Endothelial cell of umbilical vein (primary cell): ENCODE data around the gene ATG13.

Experiments
- EZH2 ChIP-seq: IDR thresholded peaks from 2 replicates; pipeline ENCODE4 v1.6.1; 2012; ENCODE audit warnings: borderline replicate concordance, low read depth, mild to moderate bottlenecking, moderate library complexity, low read length, inconsistent platforms; ENCODE audit not compliant: severe bottlenecking
- JUN ChIP-seq: IDR thresholded peaks from 2 replicates; pipeline ENCODE4 v1.6.1; 2011; ENCODE audit warnings: borderline replicate concordance, low read depth; ENCODE audit not compliant: insufficient read length, insufficient read depth
- MAX ChIP-seq: IDR thresholded peaks from 2 replicates; pipeline ENCODE4 v1.6.1; 2011; ENCODE audit not compliant: insufficient read depth, insufficient read length
- MYC ChIP-seq: IDR thresholded peaks from one replicate; pipeline ENCODE4 v1.6.1; 2011; ENCODE audit warnings: mild to moderate bottlenecking, low read depth, low read length
- POLR2A ChIP-seq: IDR thresholded peaks from 2 replicates; pipeline ENCODE4 v1.6.1; 2012; ENCODE audit warnings: low read depth, mild to moderate bottlenecking, control low read depth, low read length
- POLR2AphosphoS5 ChIP-seq: IDR thresholded peaks from 2 replicates; pipeline ENCODE4 v1.6.1; 2012; ENCODE audit warnings: low read depth, mild to moderate bottlenecking, control low read depth, low read length, moderate library complexity; ENCODE audit not compliant: insufficient read depth
- TF ChIP-seq, protein P1 (sequence below), 2 donors: IDR thresholded peaks; 1 replicate in 1 of 2; 2 replicates in 1 of 2; pipeline ENCODE4 v1.5.1; 2011; ENCODE audit warnings: low read length in 2 of 2, mild to moderate bottlenecking in 2 of 2, moderate library complexity in 2 of 2, control low read depth in 1 of 2, inconsistent platforms in 1 of 2, low read depth in 1 of 2; ENCODE audit not compliant: insufficient read depth in 1 of 2; ENCODE audit errors: extremely low read depth in 1 of 2

DNA sequence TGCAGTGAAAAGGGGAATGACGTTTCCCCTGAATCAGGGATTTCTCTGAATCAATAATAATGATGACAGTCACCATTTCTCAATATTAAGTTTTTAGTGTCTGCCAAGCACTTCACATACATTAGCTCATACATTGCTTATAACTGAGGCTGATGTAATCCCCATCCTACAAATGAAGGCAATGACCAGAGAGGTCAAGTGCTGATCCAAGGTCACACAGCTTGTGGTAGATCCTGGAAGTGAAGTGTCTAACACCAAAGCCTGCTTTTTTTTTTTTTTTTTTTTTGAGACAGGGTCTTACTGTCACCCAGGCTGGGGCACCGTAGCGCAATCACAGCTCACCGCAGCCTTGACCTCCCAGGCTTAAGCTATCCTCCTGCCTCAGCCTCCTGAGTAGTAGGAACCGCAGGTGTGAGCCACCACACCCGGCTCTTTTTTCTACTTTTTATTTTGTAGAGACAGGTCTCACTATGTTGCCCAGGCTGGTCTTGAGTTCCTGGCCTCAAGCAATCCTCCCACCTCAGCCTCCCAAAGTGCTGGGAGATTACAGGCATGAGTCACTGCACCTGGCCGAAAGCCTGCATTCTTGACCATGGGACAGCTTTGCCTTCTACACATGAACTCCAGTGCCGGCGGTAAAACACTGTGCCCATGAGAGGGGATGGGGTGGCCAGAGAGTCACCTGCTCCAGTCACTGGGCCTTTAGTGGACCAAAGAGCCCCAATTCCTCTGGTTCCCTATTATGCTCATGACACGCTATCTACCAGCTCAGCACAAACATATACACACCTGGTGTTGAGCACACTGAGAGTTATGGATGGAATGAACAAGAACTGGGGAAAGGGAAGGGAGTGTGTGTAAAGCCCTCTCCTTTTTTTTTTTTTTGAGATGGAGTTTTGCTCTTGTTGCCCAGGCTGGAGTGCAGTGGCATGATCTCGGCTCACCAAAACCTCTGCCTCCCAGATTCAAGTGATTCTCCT is 65.7 kb downstream of the ATG13 start:
- TF ChIP-seq MYC: no peak
- TF ChIP-seq POLR2A: no peak
- no peak for TF ChIP-seq POLR2AphosphoS5
- no peak for TF ChIP-seq MAX
- TF ChIP-seq, protein P1, sequence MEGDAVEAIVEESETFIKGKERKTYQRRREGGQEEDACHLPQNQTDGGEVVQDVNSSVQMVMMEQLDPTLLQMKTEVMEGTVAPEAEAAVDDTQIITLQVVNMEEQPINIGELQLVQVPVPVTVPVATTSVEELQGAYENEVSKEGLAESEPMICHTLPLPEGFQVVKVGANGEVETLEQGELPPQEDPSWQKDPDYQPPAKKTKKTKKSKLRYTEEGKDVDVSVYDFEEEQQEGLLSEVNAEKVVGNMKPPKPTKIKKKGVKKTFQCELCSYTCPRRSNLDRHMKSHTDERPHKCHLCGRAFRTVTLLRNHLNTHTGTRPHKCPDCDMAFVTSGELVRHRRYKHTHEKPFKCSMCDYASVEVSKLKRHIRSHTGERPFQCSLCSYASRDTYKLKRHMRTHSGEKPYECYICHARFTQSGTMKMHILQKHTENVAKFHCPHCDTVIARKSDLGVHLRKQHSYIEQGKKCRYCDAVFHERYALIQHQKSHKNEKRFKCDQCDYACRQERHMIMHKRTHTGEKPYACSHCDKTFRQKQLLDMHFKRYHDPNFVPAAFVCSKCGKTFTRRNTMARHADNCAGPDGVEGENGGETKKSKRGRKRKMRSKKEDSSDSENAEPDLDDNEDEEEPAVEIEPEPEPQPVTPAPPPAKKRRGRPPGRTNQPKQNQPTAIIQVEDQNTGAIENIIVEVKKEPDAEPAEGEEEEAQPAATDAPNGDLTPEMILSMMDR (IDR thresholded peaks at IDR 0.05; ENCODE audit: extremely low read depth in 1 of 2, insufficient read depth in 1 of 2, low read depth in 1 of 2, low read length in 2 of 2): no peak
- no peak for TF ChIP-seq EZH2
- no peak for TF ChIP-seq JUN
